ENCODE results near the gene ENTREP3. TPM values are rescaled to one million over a fixed set of nuclear protein-coding genes. Genes with fewer than 3 reads are reported as not detected.
A peak's percentile ranks its signal among the peaks of the same experiment; 100 is the strongest.

Gene ENTREP3
- total RNA-seq, result 10 to 100 TPM in 6 of 7 donors, 1 to 10 TPM in 1; 9.9 to 19.3 (median 15.6) TPM
- polyA plus RNA-seq, result 10 to 100 TPM in 1 of 3 donors, 1 to 10 TPM in 2; 6.5 to 13.2 (median 9.4) TPM
- long read RNA-seq, donor 1, partial matches to known transcripts, result 0 of 2 reads
- long read RNA-seq, donor 1, other reads (novel, unspliced or antisense), result 0 of 2 reads
- long read RNA-seq, donor 2, partial matches to known transcripts, result 0 of 1 reads
- long read RNA-seq, donor 2, other reads (novel, unspliced or antisense), result 0 of 1 reads

GRCh38 chr1:155255243-155256007 lies at the start of gene ENTREP3:
Gene ENTREP3, minus strand, starts transcription at chr1:155255483. Its CDS starts 606 bp downstream, at chr1:155254877.
- Histone ChIP-seq H3K9me3 (no peaks in the 10 kb centered on the region), H3K4me1 (peaks cover 21 to 59% (median 37%) of the 10 kb centered on the region in 6 donors), H3K4me3 (peak within 1 kb of the TSS; percentile 62 to 94 (median 72)), H3K27me3 (replicated peaks in 1 of 7) (no peaks in the 10 kb centered on the region), H3K27ac (peak within 1 kb of the TSS; percentile 38 to 95 (median 94)), H3K36me3 (peaks cover 0 to 45% (median 21%) of the 10 kb centered on the region in 6 donors)
- peak; percentile 95 for DNase-seq
- 4 to 9% (median 6%) methylated on average over 46 to 54 of the region's 54 CpGs for WGBS, 5 donors
- peak in 1 of 3 donors; percentile 33 for TF ChIP-seq POLR2A (IDR thresholded peaks at IDR 0.05)
- TF ChIP-seq POLR2AphosphoS5 (IDR thresholded peaks at IDR 0.05), result peak; percentile 89 to 90 (median 89)
- TF ChIP-seq CTCF (IDR thresholded peaks at IDR 0.05 in 8 of 11, conservative IDR thresholded peaks at IDR 0.05 in 3 of 11), result peak in 4 of 11 experiments; percentile 10 to 44 (median 28)
- intact Hi-C loops (cut with DNase I; ENCODE audit: low total_unique reads), result no loop called here

- Histone ChIP-seq H3K4me1 (peaks cover 3 to 18% (median 15%) of the 10 kb centered on the region in 6 donors), H3K27ac (no peak overlapping the region), H3K9me3 (no peaks in the 10 kb centered on the region), H3K4me3 (no peak overlapping the region), H3K36me3 (no peaks in the 10 kb centered on the region), H3K27me3 (replicated peaks in 1 of 7) (no peaks in the 10 kb centered on the region)
- TF ChIP-seq POLR2A (IDR thresholded peaks at IDR 0.05) (no peak), POLR2AphosphoS5 (IDR thresholded peaks at IDR 0.05) (no peak), CTCF (IDR thresholded peaks at IDR 0.05 in 8 of 11, conservative IDR thresholded peaks at IDR 0.05 in 3 of 11) (no peak)
- no peak for DNase-seq
- intact Hi-C loops (cut with DNase I; ENCODE audit: low total_unique reads), result no loop called here
- WGBS, 5 donors, result 81 to 89% (median 83%) methylated on average over 10 to 11 of the region's 11 CpGs
These were observed 49.3 kb upstream of the ENTREP3 start for GRCh38 chr1:155304558-155305063.

GRCh38 chr1:155301342-155301841 lies 46.1 kb upstream of the ENTREP3 start, which contains the start of gene PKLR:
Gene PKLR, minus strand, starts transcription at chr1:155301438. Its CDS starts 43 bp downstream, at chr1:155301395.
- no peak within 1 kb of the TSS for H3K4me3 ChIP-seq
- intact Hi-C loops (cut with DNase I; ENCODE audit: low total_unique reads), result no loop called here
- TF ChIP-seq POLR2A (IDR thresholded peaks at IDR 0.05) (no peak), CTCF (IDR thresholded peaks at IDR 0.05 in 8 of 11, conservative IDR thresholded peaks at IDR 0.05 in 3 of 11) (no peak), POLR2AphosphoS5 (IDR thresholded peaks at IDR 0.05) (no peak)
- no peaks in the 10 kb centered on the region for H3K4me1 ChIP-seq
- H3K9me3 ChIP-seq, result no peaks in the 10 kb centered on the region
- peaks cover 0 to 8% (median 0%) of the 10 kb centered on the region in 7 donors for H3K27me3 ChIP-seq (replicated peaks in 1 of 7)
- no peak within 1 kb of the TSS for H3K27ac ChIP-seq
- no peak for DNase-seq
- no peaks in the 10 kb centered on the region for H3K36me3 ChIP-seq
- 76 to 92% (median 85%) methylated on average over 5 of the region's 5 CpGs for whole genome bisulfite sequencing, 5 donors
